ENCODE data around the gene TMEM35B. TPM values are rescaled to one million over a fixed set of nuclear protein-coding genes. Genes with fewer than 3 reads are reported as not detected.
"Not testable (repeated sequence)": the region's sequence is repeated elsewhere in the genome, so short reads cannot be mapped to it uniquely, and the experiment has no call there.

TMEM35B gene
- total and polyA plus RNA-seq, 2 donors (not counting 1 experiment from before 2014, with no cell fraction given) = 36.0 to 45.0 TPM

GRCh38 chr1:34946211-34946610, 38.9 kb downstream of the TMEM35B start:
- no peaks in the 10 kb centered on the region for H3K4me1 ChIP-seq (ENCODE audit: control insufficient read depth, extremely low read depth, insufficient read depth, low read length)
- TF ChIP-seq, protein P1, sequence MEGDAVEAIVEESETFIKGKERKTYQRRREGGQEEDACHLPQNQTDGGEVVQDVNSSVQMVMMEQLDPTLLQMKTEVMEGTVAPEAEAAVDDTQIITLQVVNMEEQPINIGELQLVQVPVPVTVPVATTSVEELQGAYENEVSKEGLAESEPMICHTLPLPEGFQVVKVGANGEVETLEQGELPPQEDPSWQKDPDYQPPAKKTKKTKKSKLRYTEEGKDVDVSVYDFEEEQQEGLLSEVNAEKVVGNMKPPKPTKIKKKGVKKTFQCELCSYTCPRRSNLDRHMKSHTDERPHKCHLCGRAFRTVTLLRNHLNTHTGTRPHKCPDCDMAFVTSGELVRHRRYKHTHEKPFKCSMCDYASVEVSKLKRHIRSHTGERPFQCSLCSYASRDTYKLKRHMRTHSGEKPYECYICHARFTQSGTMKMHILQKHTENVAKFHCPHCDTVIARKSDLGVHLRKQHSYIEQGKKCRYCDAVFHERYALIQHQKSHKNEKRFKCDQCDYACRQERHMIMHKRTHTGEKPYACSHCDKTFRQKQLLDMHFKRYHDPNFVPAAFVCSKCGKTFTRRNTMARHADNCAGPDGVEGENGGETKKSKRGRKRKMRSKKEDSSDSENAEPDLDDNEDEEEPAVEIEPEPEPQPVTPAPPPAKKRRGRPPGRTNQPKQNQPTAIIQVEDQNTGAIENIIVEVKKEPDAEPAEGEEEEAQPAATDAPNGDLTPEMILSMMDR (conservative IDR thresholded peaks at IDR 0.05 in 1 of 2, IDR thresholded peaks at IDR 0.05 in 1 of 2; ENCODE audit: low read depth in 1 of 2, low read length in 2 of 2) = no peak
- no peak for TF ChIP-seq EZH2 (IDR thresholded peaks at IDR 0.05; ENCODE audit: low read length, missing control alignments)

DNA sequence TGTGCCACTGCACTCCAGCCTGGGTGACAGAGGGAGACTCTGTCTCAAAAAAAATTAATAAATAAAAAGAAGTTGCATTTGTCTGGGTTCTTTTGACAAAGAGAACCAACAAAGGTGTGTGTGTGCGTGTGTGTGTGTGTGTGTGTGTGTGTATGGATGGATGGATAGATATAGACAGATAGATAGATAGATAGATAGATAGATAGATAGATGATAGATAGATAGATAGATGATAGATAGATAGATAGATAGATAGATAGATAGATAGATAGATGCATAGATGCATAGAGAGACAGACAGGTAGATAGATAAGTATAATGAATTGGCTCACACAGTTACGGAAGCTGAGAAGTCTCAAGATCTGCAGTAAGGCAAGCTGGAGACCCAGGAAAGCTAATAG, 43.3 kb downstream of the TMEM35B start:
- H4K20me1 ChIP-seq (ENCODE audit: control insufficient read depth, extremely low read depth, insufficient read depth, low read length); H3K4me3 ChIP-seq (replicated peaks in 1 of 4; ENCODE audit: control extremely low read depth in 1 of 4, insufficient read depth in 1 of 4, low read depth in 3 of 4, low read length in 4 of 4); H3K36me3 ChIP-seq (ENCODE audit: control insufficient read depth, insufficient read depth, low read length); H3K27ac ChIP-seq (ENCODE audit: insufficient read depth, low read length); H3K9me3 ChIP-seq (ENCODE audit: control insufficient read depth, insufficient read depth, low read depth, low read length); H3K9ac ChIP-seq (ENCODE audit: insufficient read depth, low read length); H3K4me1 ChIP-seq (ENCODE audit: control insufficient read depth, extremely low read depth, insufficient read depth, low read length); H2AFZ ChIP-seq (ENCODE audit: low read length); H3K27me3 ChIP-seq (ENCODE audit: control insufficient read depth, insufficient read depth, low read length); H3K79me2 ChIP-seq (ENCODE audit: control insufficient read depth, insufficient read depth, low read length); H3K4me2 ChIP-seq (ENCODE audit: extremely low read depth, insufficient read depth, low read length); DNase-seq (ENCODE audit: low read depth in 2 of 2): not testable (repeated sequence)

More at GRCh38 chr1:34946211-34946610, 38.9 kb downstream of the TMEM35B start:
- no peaks in the 10 kb centered on the region for H3K36me3 ChIP-seq (ENCODE audit: control insufficient read depth, insufficient read depth, low read length)
- DNase-seq (ENCODE audit: low read depth in 2 of 2) = no peak
- H2AFZ ChIP-seq (ENCODE audit: low read length) = no peak overlapping the region
- H3K9me3 ChIP-seq (ENCODE audit: control insufficient read depth, insufficient read depth, low read depth, low read length) = no peaks in the 10 kb centered on the region
- H3K4me2 ChIP-seq (ENCODE audit: extremely low read depth, insufficient read depth, low read length) = no peak overlapping the region
- H3K79me2 ChIP-seq (ENCODE audit: control insufficient read depth, insufficient read depth, low read length) = no peaks in the 10 kb centered on the region
- no peak overlapping the region for H3K27ac ChIP-seq (ENCODE audit: insufficient read depth, low read length)
- H4K20me1 ChIP-seq (ENCODE audit: control insufficient read depth, extremely low read depth, insufficient read depth, low read length) = no peaks in the 10 kb centered on the region
- H3K9ac ChIP-seq (ENCODE audit: insufficient read depth, low read length) = no peak overlapping the region
- no peak overlapping the region for H3K4me3 ChIP-seq (replicated peaks in 1 of 4; ENCODE audit: control extremely low read depth in 1 of 4, insufficient read depth in 1 of 4, low read depth in 3 of 4, low read length in 4 of 4)
- H3K27me3 ChIP-seq (ENCODE audit: control insufficient read depth, insufficient read depth, low read length) = no peaks in the 10 kb centered on the region

Other genes with a start within 250 kb of the TMEM35B start
- gene GJB5, start 230.3 kb downstream of the TMEM35B start, total RNA-seq = not detected in 2 replicates
- not detected in 2 replicates for gene GJB5, start 230.3 kb downstream of the TMEM35B start, polyA plus RNA-seq
- not detected in 2 replicates for gene GJB4, start 225.6 kb downstream of the TMEM35B start, total RNA-seq
- not detected in 2 replicates for gene GJB4, start 225.6 kb downstream of the TMEM35B start, polyA plus RNA-seq
- gene GJB3, start 204.1 kb downstream of the TMEM35B start, total RNA-seq = not detected in 2 replicates
- not detected in 2 replicates for gene GJB3, start 204.1 kb downstream of the TMEM35B start, polyA plus RNA-seq
- not detected in 2 replicates for gene GJA4, start 192.3 kb downstream of the TMEM35B start, total RNA-seq
- gene GJA4, start 192.3 kb downstream of the TMEM35B start, polyA plus RNA-seq = not detected in 2 replicates
- 14.4 and 18.2 TPM in 2 replicates for gene SMIM12, start 125.6 kb downstream of the TMEM35B start, total RNA-seq
- 59.7 and 66.0 TPM in 2 replicates for gene SMIM12, start 125.6 kb downstream of the TMEM35B start, polyA plus RNA-seq
- not detected in 2 replicates for gene DLGAP3, start 55.7 kb downstream of the TMEM35B start, total RNA-seq
- 0.02 TPM in 1 of 2 replicates, not detected in the other for gene DLGAP3, start 55.7 kb downstream of the TMEM35B start, polyA plus RNA-seq
- gene ZMYM6, start 46.6 kb upstream of the TMEM35B start, total RNA-seq = 18.0 and 21.1 TPM in 2 replicates
- gene ZMYM6, start 46.6 kb upstream of the TMEM35B start, polyA plus RNA-seq = 9.2 and 12.4 TPM in 2 replicates
- gene ZMYM1, start 94.0 kb upstream of the TMEM35B start, total RNA-seq = 18.5 and 19.0 TPM in 2 replicates
- gene ZMYM1, start 94.0 kb upstream of the TMEM35B start, polyA plus RNA-seq = 9.0 and 10.3 TPM in 2 replicates
- gene SFPQ, start 207.8 kb upstream of the TMEM35B start, total RNA-seq = 138 and 146 TPM in 2 replicates
- gene SFPQ, start 207.8 kb upstream of the TMEM35B start, polyA plus RNA-seq = 123 and 168 TPM in 2 replicates